Epithelial cell of prostate (primary cell): ENCODE results near the gene ITGB1BP1.
"Not testable (repeated sequence)": the region's sequence is repeated elsewhere in the genome, so short reads cannot be mapped to it uniquely, and the experiment has no call there.

ENCODE experiments used
- DNase-seq: peaks from one replicate; pipeline ENCODE4 v3.0.0-alpha.2; 2011; ENCODE audit warnings: low read depth, low spot score
- H3K27ac ChIP-seq: fragments of 450-650 bp; 2 replicates; pipeline ENCODE4 v1.5.1; 2017; ENCODE audit warnings: mild to moderate bottlenecking

The ITGB1BP1 gene

GRCh38 chr2:9401646-9402371 lies 21.5 kb downstream of the ITGB1BP1 start:
- H3K27ac ChIP-seq = no peak overlapping the region
- DNase-seq = no peak

GRCh38 chr2:9401059-9401547 lies 22.2 kb downstream of the ITGB1BP1 start:
- no peak overlapping the region for H3K27ac ChIP-seq

GRCh38 chr2:9400268-9401058 lies 22.9 kb downstream of the ITGB1BP1 start:
- H3K27ac ChIP-seq = no peak overlapping the region
- DNase-seq = no peak

More at GRCh38 chr2:9401059-9401547, 22.2 kb downstream of the ITGB1BP1 start:
- no peak for DNase-seq

- no peak for DNase-seq
- H3K27ac ChIP-seq = no peak overlapping the region
These were observed 24.2 kb downstream of the ITGB1BP1 start for GRCh38 chr2:9398881-9399780.

GRCh38 chr2:9398251-9398650 lies 25.1 kb downstream of the ITGB1BP1 start:
- DNase-seq, H3K27ac ChIP-seq: not testable (repeated sequence)

- DNase-seq = no peak
- no peak overlapping the region for H3K27ac ChIP-seq
These were observed 26.1 kb downstream of the ITGB1BP1 start for GRCh38 chr2:9397201-9397600.

GRCh38 chr2:9394816-9395215 lies 28.5 kb downstream of the ITGB1BP1 start:
- DNase-seq = no peak
- H3K27ac ChIP-seq = no peak overlapping the region

- H3K27ac ChIP-seq = no peak overlapping the region
- no peak for DNase-seq
These were observed 30.2 kb downstream of the ITGB1BP1 start for GRCh38 chr2:9392898-9393765.

- no peak for DNase-seq
- no peak overlapping the region for H3K27ac ChIP-seq
These were observed 31.2 kb downstream of the ITGB1BP1 start for GRCh38 chr2:9391961-9392720.

- H3K27ac ChIP-seq = no peak overlapping the region
- no peak for DNase-seq
These were observed 32.3 kb downstream of the ITGB1BP1 start for GRCh38 chr2:9390991-9391390.

GRCh38 chr2:9390151-9390850 lies 33.0 kb downstream of the ITGB1BP1 start:
- no peak for DNase-seq
- no peak overlapping the region for H3K27ac ChIP-seq

- no peak overlapping the region for H3K27ac ChIP-seq
- DNase-seq = no peak
These were observed 34.1 kb downstream of the ITGB1BP1 start for GRCh38 chr2:9388950-9389911.

GRCh38 chr2:9388199-9388681 lies 35.1 kb downstream of the ITGB1BP1 start:
- no peak overlapping the region for H3K27ac ChIP-seq
- DNase-seq = no peak

GRCh38 chr2:9385841-9386240 lies 37.5 kb downstream of the ITGB1BP1 start:
- H3K27ac ChIP-seq = peak overlapping the region; percentile 87
- DNase-seq = no peak

- no peak for DNase-seq
- H3K27ac ChIP-seq = peak overlapping the region; percentile 87
These were observed 38.8 kb downstream of the ITGB1BP1 start for GRCh38 chr2:9384521-9384920.

- DNase-seq = no peak
- H3K27ac ChIP-seq = no peak overlapping the region
These were observed 40.6 kb downstream of the ITGB1BP1 start for GRCh38 chr2:9382604-9383235.
